Measurements from ENCODE around the gene TCF25. TPM values are rescaled to one million over a fixed set of nuclear protein-coding genes. Genes with fewer than 3 reads are reported as not detected.
"Not testable (repeated sequence)": the region's sequence is repeated elsewhere in the genome, so short reads cannot be mapped to it uniquely, and the experiment has no call there.

TCF25 gene
- total RNA-seq, 2 donors from 2014 or later, result 74.2 to 258 TPM

DNA sequence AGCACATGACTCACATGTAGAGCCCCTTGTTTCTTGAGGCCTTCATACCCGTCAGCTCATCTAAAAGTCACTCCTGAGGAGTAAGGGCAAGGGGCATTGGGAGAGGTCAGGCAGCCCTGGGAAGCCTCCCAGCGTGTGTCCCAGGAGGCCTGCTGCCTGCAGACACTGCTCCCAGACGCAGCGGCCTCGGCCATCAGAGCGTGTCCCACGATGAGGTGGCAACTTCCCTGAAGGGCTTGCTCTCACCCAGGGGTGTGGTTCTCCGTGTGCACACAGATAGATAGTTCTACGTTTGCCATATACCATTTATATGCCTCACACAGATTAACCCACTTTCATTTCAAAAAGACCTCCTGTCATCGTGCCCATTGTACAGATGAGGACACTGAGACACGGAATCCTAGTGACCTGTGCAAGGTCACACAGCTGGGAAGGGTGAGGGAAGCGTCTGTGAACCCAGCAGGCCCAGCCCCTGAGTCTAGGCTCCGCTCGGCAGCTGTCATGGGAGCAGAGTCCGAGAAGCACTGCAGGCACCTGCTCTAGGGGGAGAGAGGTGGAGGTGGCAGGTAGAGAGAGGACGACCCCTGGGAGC is 58.0 kb downstream of the TCF25 start:
- no peak for DNase-seq
- peaks cover 3% of the 10 kb centered on the region for H3K4me1 ChIP-seq
- no peaks in the 10 kb centered on the region for H3K27me3 ChIP-seq
- H3K9me3 ChIP-seq, result no peaks in the 10 kb centered on the region
- intact Hi-C loops (cut with DNase I), result no loop called here
- TF ChIP-seq POLR2A (IDR thresholded peaks at IDR 0.05), result no peak
- TF ChIP-seq, protein P1, sequence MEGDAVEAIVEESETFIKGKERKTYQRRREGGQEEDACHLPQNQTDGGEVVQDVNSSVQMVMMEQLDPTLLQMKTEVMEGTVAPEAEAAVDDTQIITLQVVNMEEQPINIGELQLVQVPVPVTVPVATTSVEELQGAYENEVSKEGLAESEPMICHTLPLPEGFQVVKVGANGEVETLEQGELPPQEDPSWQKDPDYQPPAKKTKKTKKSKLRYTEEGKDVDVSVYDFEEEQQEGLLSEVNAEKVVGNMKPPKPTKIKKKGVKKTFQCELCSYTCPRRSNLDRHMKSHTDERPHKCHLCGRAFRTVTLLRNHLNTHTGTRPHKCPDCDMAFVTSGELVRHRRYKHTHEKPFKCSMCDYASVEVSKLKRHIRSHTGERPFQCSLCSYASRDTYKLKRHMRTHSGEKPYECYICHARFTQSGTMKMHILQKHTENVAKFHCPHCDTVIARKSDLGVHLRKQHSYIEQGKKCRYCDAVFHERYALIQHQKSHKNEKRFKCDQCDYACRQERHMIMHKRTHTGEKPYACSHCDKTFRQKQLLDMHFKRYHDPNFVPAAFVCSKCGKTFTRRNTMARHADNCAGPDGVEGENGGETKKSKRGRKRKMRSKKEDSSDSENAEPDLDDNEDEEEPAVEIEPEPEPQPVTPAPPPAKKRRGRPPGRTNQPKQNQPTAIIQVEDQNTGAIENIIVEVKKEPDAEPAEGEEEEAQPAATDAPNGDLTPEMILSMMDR (IDR thresholded peaks at IDR 0.05), result no peak
- 66 to 77% methylated on average over 10 to 16 of the region's 16 CpGs for WGBS, 2 donors
- H3K36me3 ChIP-seq (replicated peaks in 1 of 2; ENCODE audit: insufficient read depth in 1 of 2, low read depth in 2 of 2), result no peaks in the 10 kb centered on the region
- H3K27ac ChIP-seq, result no peak overlapping the region
- no peak overlapping the region for H3K4me3 ChIP-seq
- ATAC-seq, result no peak

DNA sequence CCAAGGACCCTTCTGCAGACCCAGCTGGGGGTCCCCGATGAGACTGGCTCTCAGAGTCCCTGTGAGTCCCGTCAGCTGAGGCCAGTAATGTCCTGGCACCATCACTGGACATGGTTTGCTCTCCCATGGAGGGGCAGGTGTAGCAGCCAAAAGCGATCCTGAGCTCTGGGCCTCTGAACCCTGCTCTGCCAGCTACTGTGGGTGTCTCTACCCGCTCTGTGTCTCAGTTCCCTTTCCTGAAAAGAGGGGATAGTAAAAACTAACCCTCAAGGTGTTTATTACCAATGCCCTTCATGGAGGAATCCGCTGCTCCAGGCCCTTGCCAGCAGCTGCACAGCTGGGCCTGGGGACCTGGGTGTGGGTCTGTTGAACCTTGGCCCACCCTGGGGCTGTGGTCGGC is 58.6 kb downstream of the TCF25 start:
- H3K4me1 ChIP-seq, result no peaks in the 10 kb centered on the region
- no peaks in the 10 kb centered on the region for H3K36me3 ChIP-seq (replicated peaks in 1 of 2; ENCODE audit: insufficient read depth in 1 of 2, low read depth in 2 of 2)
- no peak for DNase-seq
- H3K27me3 ChIP-seq, result no peaks in the 10 kb centered on the region
- H3K4me3 ChIP-seq, result no peak overlapping the region
- no peak for ATAC-seq
- WGBS, 2 donors, result 79 to 83% methylated on average over 2 to 6 of the region's 6 CpGs
- TF ChIP-seq POLR2A (IDR thresholded peaks at IDR 0.05), result no peak
- TF ChIP-seq, protein P1 (IDR thresholded peaks at IDR 0.05), result no peak
- H3K27ac ChIP-seq, result no peak overlapping the region
- no peaks in the 10 kb centered on the region for H3K9me3 ChIP-seq
- intact Hi-C loops (cut with DNase I), result no loop called here

DNA sequence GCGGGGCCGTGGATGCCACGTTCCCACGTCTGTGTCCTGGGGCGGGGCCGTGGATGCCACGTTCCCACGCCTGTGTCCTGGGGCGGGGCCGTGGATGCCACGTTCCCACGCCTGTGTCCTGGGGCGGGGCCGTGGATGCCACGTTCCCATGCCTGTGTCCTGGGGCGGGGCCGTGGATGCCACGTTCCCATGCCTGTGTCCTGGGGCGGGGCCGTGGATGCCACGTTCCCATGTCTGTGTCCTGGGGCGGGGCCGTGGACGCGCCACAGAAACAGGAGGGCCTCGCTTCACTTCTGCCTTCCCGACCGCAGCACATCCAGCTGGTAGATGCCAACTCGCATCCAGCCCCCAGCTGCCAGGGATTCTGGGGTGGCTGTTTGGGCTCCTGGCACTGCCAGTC is 60.6 kb downstream of the TCF25 start:
- H3K9me3 ChIP-seq; H3K36me3 ChIP-seq (replicated peaks in 1 of 2; ENCODE audit: insufficient read depth in 1 of 2, low read depth in 2 of 2); H3K4me1 ChIP-seq; intact Hi-C loops (cut with DNase I); ATAC-seq; H3K27me3 ChIP-seq; H3K27ac ChIP-seq; DNase-seq; H3K4me3 ChIP-seq: not testable (repeated sequence)
- 94% methylated on average over 22 of the region's 29 CpGs; no CpG with 5 or more reads in 1 of the 2 donors for WGBS, 2 donors

DNA sequence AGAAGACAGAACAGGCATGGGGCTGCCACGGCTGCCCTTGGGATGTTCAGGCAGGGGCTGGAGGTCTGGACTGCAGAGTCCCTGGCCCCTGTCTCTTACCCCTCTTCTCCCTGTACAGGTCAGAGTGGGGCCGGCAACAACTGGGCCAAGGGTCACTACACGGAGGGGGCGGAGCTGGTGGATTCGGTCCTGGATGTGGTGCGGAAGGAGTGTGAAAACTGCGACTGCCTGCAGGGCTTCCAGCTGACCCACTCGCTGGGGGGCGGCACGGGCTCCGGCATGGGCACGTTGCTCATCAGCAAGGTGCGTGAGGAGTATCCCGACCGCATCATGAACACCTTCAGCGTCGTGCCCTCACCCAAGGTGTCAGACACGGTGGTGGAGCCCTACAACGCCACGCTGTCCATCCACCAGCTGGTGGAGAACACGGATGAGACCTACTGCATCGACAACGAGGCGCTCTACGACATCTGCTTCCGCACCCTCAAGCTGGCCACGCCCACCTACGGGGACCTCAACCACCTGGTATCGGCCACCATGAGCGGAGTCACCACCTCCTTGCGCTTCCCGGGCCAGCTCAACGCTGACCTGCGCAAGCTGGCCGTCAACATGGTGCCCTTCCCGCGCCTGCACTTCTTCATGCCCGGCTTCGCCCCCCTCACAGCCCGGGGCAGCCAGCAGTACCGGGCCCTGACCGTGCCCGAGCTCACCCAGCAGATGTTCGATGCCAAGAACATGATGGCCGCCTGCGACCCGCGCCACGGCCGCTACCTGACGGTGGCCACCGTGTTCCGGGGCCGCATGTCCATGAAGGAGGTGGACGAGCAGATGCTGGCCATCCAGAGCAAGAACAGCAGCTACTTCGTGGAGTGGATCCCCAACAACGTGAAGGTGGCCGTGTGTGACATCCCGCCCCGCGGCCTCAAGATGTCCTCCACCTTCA is 61.5 kb downstream of the TCF25 start:
- no peak for DNase-seq

DNA sequence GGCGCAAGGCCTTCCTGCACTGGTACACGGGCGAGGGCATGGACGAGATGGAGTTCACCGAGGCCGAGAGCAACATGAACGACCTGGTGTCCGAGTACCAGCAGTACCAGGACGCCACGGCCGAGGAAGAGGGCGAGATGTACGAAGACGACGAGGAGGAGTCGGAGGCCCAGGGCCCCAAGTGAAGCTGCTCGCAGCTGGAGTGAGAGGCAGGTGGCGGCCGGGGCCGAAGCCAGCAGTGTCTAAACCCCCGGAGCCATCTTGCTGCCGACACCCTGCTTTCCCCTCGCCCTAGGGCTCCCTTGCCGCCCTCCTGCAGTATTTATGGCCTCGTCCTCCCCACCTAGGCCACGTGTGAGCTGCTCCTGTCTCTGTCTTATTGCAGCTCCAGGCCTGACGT is 62.2 kb downstream of the TCF25 start:
- H3K27me3 ChIP-seq; intact Hi-C loops (cut with DNase I); H3K4me1 ChIP-seq; DNase-seq; ATAC-seq; H3K36me3 ChIP-seq (replicated peaks in 1 of 2; ENCODE audit: insufficient read depth in 1 of 2, low read depth in 2 of 2); H3K4me3 ChIP-seq; H3K27ac ChIP-seq; H3K9me3 ChIP-seq: not testable (repeated sequence)
- WGBS, 2 donors, result 80 to 84% methylated on average over 19 to 27 of the region's 27 CpGs

More for the DNA sequence above, 61.5 kb downstream of the TCF25 start:
- Histone ChIP-seq H3K4me3 (no peak overlapping the region), H3K36me3 (replicated peaks in 1 of 2; ENCODE audit: insufficient read depth in 1 of 2, low read depth in 2 of 2) (no peaks in the 10 kb centered on the region), H3K27me3 (no peaks in the 10 kb centered on the region), H3K4me1 (no peaks in the 10 kb centered on the region), H3K9me3 (no peaks in the 10 kb centered on the region), H3K27ac (no peak overlapping the region)
- ATAC-seq, result no peak
- 88% methylated on average over 37 to 47 of the region's 61 CpGs for WGBS, 2 donors
- intact Hi-C loops (cut with DNase I), result no loop called here
- TF ChIP-seq, protein P1 (IDR thresholded peaks at IDR 0.05), result no peak
- TF ChIP-seq POLR2A (IDR thresholded peaks at IDR 0.05), result no peak

All from body of pancreas (tissue), 4 donors.